GM23338 (cell line): ENCODE measurements around the gene CNTNAP1.

ENCODE experiments used
- CTCF ChIP-seq, 2 experiments: fragments of 200-600 bp in 1 of 2; sonication (generic) in 1 of 2; conservative IDR thresholded peaks; 2 replicates each; pipeline versions ENCODE4 v1.5.1 to v1.6.1; 2016 to 2017; ENCODE audit warnings: antibody characterized with exemption in 2 of 2, low read depth in 2 of 2, mild to moderate bottlenecking in 2 of 2, moderate library complexity in 1 of 2
- JUNB ChIP-seq: IDR thresholded peaks from one replicate; pipeline ENCODE4 v1.6.1; 2016; ENCODE audit warnings: antibody characterized with exemption; ENCODE audit not compliant: unreplicated experiment
- POLR2AphosphoS5 ChIP-seq: IDR thresholded peaks from 2 replicates; pipeline ENCODE4 v1.6.1; 2016; ENCODE audit warnings: antibody characterized with exemption, low read depth
- REST ChIP-seq: IDR thresholded peaks from one replicate; pipeline ENCODE4 v1.6.1; 2018; ENCODE audit warnings: antibody characterized with exemption; ENCODE audit not compliant: unreplicated experiment

DNA sequence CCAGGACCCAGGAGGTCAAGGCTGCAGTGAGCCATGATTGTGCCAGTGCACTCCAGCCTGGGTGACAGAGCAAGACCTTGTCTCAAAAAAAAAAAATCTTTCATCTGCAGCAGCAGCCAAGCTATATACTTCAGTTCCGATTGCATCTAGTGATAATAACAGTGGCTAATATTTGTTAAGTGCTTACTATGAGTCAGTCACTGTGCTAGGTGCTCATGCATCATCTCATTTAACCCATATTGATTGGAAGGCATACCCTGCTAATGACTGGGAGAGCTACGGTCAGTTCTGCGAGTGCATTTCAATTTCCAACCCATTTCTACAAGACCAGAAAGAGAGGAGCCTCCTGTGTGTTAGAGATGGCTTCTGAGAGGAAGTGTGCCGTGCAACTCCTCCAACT is 30.9 kb upstream of the CNTNAP1 start:
- TF ChIP-seq CTCF (conservative IDR thresholded peaks at IDR 0.05; ENCODE audit: low read depth in 2 of 2) (no peak), JUNB (no peak), POLR2AphosphoS5 (no peak), REST (no peak)
